C4-2B (cell line): Measurements from ENCODE around the gene MNT.

Experiments
- ZFX ChIP-seq: fragments of 450-650 bp; IDR thresholded peaks from 2 replicates; pipeline ENCODE4 v1.6.1; 2017
- TF ChIP-seq, protein P1 (sequence below): fragments of 450-650 bp; conservative IDR thresholded peaks from 2 replicates; pipeline ENCODE4 v1.5.1; 2017; ENCODE audit warnings: mild to moderate bottlenecking

DNA sequence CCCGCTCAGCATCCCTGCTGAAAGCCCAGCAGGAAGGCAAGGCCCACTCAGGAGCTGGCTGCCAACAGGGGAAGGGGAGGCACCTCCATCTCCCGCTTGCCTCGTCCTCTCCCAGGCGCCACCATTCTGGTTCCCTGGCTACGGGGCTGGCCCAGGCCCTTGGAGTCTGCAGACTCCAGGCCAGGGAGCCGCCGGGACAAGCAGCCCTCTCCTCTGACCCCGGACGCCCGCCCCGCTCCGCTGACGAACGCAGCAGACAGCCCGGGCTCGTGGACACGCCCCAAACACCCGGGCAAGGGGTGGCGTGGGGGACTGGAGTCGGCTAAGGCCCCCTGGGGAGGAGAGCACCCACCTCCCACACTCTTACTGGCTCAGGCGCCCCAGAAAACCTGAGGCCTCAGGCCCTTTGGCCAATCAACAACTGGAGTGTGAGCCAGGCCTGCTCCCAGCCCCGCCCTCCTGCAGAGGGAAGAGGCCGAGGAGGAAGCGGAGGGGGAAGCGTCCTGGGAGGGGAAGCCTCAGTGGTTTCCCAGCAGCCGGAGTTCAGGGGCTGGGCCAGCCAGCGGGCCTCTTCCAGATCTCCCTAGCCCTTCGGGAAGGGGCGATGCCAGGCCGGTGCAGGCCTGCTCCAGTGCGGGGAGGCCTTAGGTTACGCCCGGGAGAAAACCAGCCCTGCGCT is 4.2 kb downstream of the MNT start:
- TF ChIP-seq, protein P1, sequence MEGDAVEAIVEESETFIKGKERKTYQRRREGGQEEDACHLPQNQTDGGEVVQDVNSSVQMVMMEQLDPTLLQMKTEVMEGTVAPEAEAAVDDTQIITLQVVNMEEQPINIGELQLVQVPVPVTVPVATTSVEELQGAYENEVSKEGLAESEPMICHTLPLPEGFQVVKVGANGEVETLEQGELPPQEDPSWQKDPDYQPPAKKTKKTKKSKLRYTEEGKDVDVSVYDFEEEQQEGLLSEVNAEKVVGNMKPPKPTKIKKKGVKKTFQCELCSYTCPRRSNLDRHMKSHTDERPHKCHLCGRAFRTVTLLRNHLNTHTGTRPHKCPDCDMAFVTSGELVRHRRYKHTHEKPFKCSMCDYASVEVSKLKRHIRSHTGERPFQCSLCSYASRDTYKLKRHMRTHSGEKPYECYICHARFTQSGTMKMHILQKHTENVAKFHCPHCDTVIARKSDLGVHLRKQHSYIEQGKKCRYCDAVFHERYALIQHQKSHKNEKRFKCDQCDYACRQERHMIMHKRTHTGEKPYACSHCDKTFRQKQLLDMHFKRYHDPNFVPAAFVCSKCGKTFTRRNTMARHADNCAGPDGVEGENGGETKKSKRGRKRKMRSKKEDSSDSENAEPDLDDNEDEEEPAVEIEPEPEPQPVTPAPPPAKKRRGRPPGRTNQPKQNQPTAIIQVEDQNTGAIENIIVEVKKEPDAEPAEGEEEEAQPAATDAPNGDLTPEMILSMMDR, result no peak
- TF ChIP-seq ZFX, result 0 out of 2 replicates have a peak, but pooled peaks have one; percentile 23
